SHP77 (cell line): Measurements from ENCODE around the gene PDE6D.

Source experiments
- DNase-seq, 2 experiments: peaks; one replicate each; lab custom pipeline; 2025; lab: John Stamatoyannopoulos, UW

The PDE6D gene

DNA sequence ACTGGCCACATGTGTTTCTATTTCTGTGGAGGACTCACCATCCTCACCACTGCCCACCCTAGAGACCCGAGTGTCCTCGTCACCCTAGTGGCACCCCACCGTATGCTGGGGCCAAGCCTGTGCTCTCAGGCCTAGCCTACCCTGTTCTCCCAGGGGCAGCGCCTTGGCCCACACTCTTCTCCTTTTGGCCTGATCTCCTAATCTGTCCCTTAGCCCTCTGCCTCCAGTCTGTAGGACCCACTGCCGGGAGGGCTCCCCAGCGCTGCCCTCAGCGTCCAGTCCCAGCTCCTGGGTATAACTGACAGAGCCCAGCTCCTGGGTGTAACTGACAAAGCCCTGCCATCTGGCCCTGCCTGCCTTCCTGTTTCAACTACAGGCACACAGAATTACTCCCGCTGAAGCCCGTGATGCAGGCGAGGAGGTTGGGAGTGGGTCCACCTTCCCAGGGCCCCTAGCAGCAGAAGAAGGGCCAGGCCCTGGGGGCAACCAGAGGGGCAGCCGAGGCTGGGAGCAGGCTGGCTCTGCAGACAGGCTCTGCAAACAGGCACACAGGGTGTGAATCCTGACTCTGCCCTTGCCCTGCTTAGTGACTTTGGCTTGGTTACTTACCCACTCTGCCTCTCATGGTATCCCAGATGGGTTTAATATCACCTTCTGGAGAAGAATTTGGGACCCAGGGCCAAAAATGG is 98.3 kb downstream of the PDE6D start:
- DNase-seq = no peak
